Fibroblast of pulmonary artery (primary cell): ENCODE data around the gene PNLIPRP1.

Experiments
- DNase-seq: peaks from one replicate; pipeline ENCODE4 v3.0.0-alpha.2; 2010; ENCODE audit warnings: low read depth
- H3K4me3 ChIP-seq: replicated peaks from 2 replicates; pipeline ENCODE4 v1.5.1; 2011; ENCODE audit warnings: low read depth, mild to moderate bottlenecking, control low read depth, low read length, moderate library complexity
- CTCF ChIP-seq: IDR thresholded peaks from 2 replicates; pipeline ENCODE4 v1.5.1; 2011; ENCODE audit warnings: mild to moderate bottlenecking, control low read depth, low read length, inconsistent platforms; ENCODE audit errors: missing control alignments

The PNLIPRP1 gene

DNA sequence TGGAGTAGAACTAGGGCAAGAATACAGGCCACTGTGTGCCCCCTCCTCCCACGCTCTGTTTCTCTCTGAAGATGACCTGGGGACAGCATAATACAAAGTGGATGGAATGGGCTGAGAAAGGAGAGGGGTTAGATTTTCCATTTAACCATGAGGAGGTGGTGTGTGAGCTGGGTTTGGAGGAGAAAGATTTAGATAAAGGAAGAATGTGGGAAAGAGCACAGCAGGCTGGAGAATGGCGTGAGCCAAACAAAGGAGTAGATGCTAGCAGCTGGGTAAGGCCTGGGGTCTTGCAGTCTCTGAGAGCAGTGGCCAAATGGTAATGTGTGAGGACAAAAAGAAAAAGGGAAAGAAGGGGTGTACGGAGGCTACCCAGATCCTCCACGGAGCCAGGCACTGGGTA, 38.6 kb downstream of the PNLIPRP1 start:
- H3K4me3 ChIP-seq = no peak overlapping the region
- no peak for TF ChIP-seq CTCF
- DNase-seq = no peak

- no peak for TF ChIP-seq CTCF
- no peak for DNase-seq
Measured at GRCh38 chr10:116630020-116630419, 39.3 kb downstream of the PNLIPRP1 start.

DNA sequence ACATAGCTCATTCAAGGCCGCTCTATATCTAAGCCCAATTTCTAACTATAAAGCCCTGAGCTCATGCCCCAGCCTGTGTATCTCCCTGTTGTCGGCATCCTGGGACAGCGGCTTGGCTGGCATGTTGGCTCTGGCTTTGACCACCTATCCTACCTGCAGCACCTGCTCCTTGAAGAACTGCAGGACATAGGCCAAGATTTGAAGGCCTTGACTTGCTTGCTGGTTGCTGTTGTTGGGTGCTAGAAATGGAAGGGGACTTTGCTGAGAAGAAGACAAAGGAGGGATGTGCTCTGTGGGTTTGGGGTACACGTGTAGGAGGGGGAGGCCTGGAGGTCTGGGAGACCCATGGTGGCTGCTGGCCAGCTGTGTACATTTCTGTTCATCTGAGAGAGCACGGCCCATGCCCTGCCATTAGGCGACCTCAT, 41.1 kb downstream of the PNLIPRP1 start:
- DNase-seq = no peak
- no peak overlapping the region for H3K4me3 ChIP-seq
- no peak for TF ChIP-seq CTCF

More at GRCh38 chr10:116630020-116630419, 39.3 kb downstream of the PNLIPRP1 start:
- no peak overlapping the region for H3K4me3 ChIP-seq

DNA sequence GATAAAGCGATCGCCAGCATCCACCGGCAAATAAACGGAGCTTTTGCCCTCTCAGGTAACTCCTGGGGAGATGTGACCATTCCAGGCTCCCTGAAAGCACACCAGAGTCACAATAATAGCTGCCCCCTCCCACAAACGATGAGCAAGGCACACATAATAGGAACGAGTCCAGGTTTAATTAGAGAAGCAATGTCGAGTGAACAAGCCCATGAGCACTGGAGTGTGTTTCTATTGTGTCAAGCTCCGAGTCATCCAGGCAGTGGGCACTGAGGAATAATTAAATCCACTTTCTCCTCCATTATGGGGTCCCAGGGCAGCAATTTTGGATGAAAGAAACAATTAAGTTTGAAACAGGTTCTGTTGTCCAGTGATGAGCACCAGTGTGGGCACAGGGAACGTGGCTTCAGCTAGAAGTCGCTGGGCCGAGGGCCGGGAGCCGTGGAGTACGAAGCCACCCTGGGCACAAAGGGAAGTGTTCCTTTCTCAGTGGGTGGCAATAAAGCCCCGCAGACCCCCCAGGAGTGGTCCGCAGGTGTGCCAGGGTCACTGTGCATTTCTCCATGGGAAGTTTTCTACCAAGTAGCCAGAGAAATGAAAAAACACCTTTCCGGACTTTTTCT, 41.9 kb downstream of the PNLIPRP1 start:
- no peak for DNase-seq
- no peak for TF ChIP-seq CTCF
- H3K4me3 ChIP-seq = no peak overlapping the region

DNA sequence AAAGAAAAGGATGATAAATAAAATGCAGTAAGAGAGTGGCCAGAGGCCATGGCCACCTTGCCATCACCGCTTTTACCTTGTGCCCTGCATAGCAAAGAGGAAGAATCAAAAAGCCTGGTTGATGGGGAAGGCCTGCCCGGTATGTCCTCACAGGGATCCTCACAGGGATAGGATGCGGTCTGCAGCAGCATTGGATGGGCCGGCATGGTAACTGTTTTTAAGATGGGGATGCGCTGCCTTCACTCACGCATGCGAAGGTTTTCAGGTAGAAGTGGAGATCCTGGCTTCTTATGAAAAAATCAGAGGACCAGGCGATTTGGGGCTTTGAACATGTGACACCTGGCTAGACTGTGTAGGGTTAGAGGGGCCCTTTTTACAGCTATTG, 42.4 kb downstream of the PNLIPRP1 start:
- DNase-seq = no peak
- TF ChIP-seq CTCF = no peak
- H3K4me3 ChIP-seq = no peak overlapping the region

DNA sequence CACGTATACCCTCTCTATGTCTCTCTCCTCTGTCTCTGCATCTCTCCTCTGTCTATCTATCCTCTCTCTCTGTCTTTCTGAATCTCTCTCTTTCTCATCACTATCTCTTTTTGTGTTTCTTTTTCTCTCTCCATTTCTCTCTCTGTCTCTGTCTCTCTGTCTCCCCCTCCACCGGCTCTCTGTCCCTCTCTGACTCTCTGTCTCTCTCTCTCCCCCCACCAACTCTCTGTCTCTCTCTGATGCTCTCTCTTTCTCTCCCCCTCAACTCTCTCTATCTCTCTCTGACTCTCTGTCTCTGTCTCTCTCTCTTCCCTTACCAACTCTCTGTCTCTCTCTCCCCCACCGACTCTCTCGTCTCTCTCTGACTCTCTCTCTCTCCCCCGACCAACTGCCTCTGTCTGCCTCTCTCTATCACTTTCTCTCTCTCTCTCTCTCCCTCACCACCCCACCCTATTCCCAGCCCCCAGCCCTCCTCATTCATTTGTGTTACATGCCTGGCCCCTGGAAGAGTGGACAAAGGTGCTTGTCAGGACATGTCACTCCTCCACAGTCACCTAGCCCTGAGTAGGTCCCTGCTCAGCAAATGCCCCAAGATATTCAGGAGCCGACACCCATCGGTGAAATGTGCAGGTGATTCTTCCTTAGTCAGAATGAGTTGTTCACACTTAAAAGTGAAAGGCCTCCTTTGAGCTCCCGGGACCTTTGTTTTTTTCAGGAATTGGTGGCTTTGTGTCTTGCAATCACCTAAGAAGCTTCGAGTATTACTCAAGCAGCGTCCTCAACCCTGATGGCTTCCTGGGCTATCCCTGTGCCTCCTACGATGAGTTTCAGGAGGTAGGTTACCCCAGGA, 43.6 kb downstream of the PNLIPRP1 start:
- TF ChIP-seq CTCF = no peak
- no peak for DNase-seq

More for the DNA sequence above, 43.6 kb downstream of the PNLIPRP1 start:
- no peak overlapping the region for H3K4me3 ChIP-seq
